ENCODE data around the gene IQCN. TPM values are rescaled to one million over a fixed set of nuclear protein-coding genes. Genes with fewer than 3 reads are reported as not detected.
A peak's percentile ranks its signal among the peaks of the same experiment; 100 is the strongest.

IQCN gene
- total RNA-seq, 2 experiments from 2014 or later: 18.1 to 18.7 TPM

GRCh38 chr19:18280247-18281081 is 6.2 kb upstream of the IQCN start:
- Histone ChIP-seq H3K27me3 (ENCODE audit: control insufficient read depth in 1 of 2, insufficient read depth in 2 of 2, low read length in 2 of 2) (no peaks in the 10 kb centered on the region), H3K4me3 (ENCODE audit: low read length) (peak overlapping the region; percentile 99), H3K9me3 (ENCODE audit: control insufficient read depth in 1 of 2, insufficient read depth in 1 of 2, low read length in 2 of 2) (no peaks in the 10 kb centered on the region), H3K4me1 (ENCODE audit: insufficient read depth, low read length) (peaks cover 73% of the 10 kb centered on the region), H3K27ac (ENCODE audit: low read depth in 1 of 2, low read length in 2 of 2) (peak overlapping the region; percentile 99), H3K36me3 (ENCODE audit: insufficient read depth, low read length) (peaks cover 28% of the 10 kb centered on the region)
- H3K27ac Mint-ChIP-seq: peak overlapping the region; percentile 100
- intact Hi-C loops (cut with DNase I, micrococcal nuclease): loop anchor here in 1 of 2 experiments (1.0 kb wide), 1 partner anchor 10 kb away; no protein-coding TSS in a partner anchor
- DNase-seq (peak; percentile 53 to 92 (median 80)), ATAC-seq (ENCODE audit: poor library complexity) (peak; percentile 15)
- peaks cover 43% of the 10 kb centered on the region for H3K36me3 Mint-ChIP-seq (ENCODE audit: low read depth)
- peaks cover 9% of the 10 kb centered on the region for H3K27me3 Mint-ChIP-seq
- ChIA-PET POLR2A (interaction anchor here (0.8 to 18.2 kb wide), 50 partner anchors 9 to 1956 kb away, joined by 3 to 761 read pairs (median 7); partner anchors contain the start of genes CCDC124, COPE, DDX49 and IL12RB1), CTCF (interaction anchor here (0.6 to 6.6 kb wide), 20 partner anchors 9 to 421 kb away, joined by 3 to 340 read pairs (median 7); partner anchors contain the start of genes LSM4, MPV17L2, PIK3R2 and RPL18A)
- H3K4me1 Mint-ChIP-seq (ENCODE audit: low read depth): peaks cover 54% of the 10 kb centered on the region
- peak overlapping the region; percentile 99 for H3K4me3 Mint-ChIP-seq
- H3K9me3 Mint-ChIP-seq: peaks cover 2% of the 10 kb centered on the region
- TF ChIP-seq, protein P1, sequence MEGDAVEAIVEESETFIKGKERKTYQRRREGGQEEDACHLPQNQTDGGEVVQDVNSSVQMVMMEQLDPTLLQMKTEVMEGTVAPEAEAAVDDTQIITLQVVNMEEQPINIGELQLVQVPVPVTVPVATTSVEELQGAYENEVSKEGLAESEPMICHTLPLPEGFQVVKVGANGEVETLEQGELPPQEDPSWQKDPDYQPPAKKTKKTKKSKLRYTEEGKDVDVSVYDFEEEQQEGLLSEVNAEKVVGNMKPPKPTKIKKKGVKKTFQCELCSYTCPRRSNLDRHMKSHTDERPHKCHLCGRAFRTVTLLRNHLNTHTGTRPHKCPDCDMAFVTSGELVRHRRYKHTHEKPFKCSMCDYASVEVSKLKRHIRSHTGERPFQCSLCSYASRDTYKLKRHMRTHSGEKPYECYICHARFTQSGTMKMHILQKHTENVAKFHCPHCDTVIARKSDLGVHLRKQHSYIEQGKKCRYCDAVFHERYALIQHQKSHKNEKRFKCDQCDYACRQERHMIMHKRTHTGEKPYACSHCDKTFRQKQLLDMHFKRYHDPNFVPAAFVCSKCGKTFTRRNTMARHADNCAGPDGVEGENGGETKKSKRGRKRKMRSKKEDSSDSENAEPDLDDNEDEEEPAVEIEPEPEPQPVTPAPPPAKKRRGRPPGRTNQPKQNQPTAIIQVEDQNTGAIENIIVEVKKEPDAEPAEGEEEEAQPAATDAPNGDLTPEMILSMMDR (IDR thresholded peaks at IDR 0.05): no peak

- peaks cover 73% of the 10 kb centered on the region for H3K4me1 ChIP-seq (ENCODE audit: insufficient read depth, low read length)
- Mint-ChIP-seq H3K36me3 (ENCODE audit: low read depth) (peaks cover 51% of the 10 kb centered on the region), H3K4me3 (peak overlapping the region; percentile 99), H3K9me3 (peaks cover 2% of the 10 kb centered on the region), H3K27ac (peak overlapping the region; percentile 100), H3K4me1 (ENCODE audit: low read depth) (peaks cover 55% of the 10 kb centered on the region), H3K27me3 (peaks cover 9% of the 10 kb centered on the region)
- ChIA-PET POLR2A (interaction anchor here (0.6 to 18.2 kb wide), 40 partner anchors 12 to 1389 kb away, joined by 3 to 761 read pairs (median 6); partner anchors contain the start of genes CCDC124, COPE, DDX49 and HAUS8), CTCF (interaction anchor here (0.6 to 6.6 kb wide), 30 partner anchors 10 to 420 kb away, joined by 3 to 340 read pairs (median 5); partner anchors contain the start of genes LSM4, MPV17L2, RPL18A and SSBP4)
- H3K27ac ChIP-seq (ENCODE audit: low read depth in 1 of 2, low read length in 2 of 2): peak overlapping the region; percentile 98 to 99
- TF ChIP-seq, protein P1 (IDR thresholded peaks at IDR 0.05): peak; percentile 98
- peak overlapping the region; percentile 99 for H3K4me3 ChIP-seq (ENCODE audit: low read length)
- ATAC-seq (ENCODE audit: poor library complexity) (peak; percentile 43), DNase-seq (peak; percentile 86 to 96 (median 90))
- no peaks in the 10 kb centered on the region for H3K27me3 ChIP-seq (ENCODE audit: control insufficient read depth in 1 of 2, insufficient read depth in 2 of 2, low read length in 2 of 2)
- intact Hi-C loops (cut with DNase I, micrococcal nuclease): loop anchor here (1.0 kb wide), 3 partner anchors 25 to 49 kb away; partner anchors contain the start of gene LSM4 (in 2 of the 2)
- peaks cover 35% of the 10 kb centered on the region for H3K36me3 ChIP-seq (ENCODE audit: insufficient read depth, low read length)
- no peaks in the 10 kb centered on the region for H3K9me3 ChIP-seq (ENCODE audit: control insufficient read depth in 1 of 2, insufficient read depth in 1 of 2, low read length in 2 of 2)
These were observed 5.4 kb upstream of the IQCN start for GRCh38 chr19:18279516-18280246.

GRCh38 chr19:18279266-18279515 is 4.9 kb upstream of the IQCN start:
- Histone ChIP-seq H3K36me3 (ENCODE audit: insufficient read depth, low read length) (peaks cover 38% of the 10 kb centered on the region), H3K4me3 (ENCODE audit: low read length) (peak overlapping the region; percentile 99), H3K27ac (ENCODE audit: low read depth in 1 of 2, low read length in 2 of 2) (peak overlapping the region; percentile 98 to 99), H3K4me1 (ENCODE audit: insufficient read depth, low read length) (peaks cover 73% of the 10 kb centered on the region), H3K27me3 (ENCODE audit: control insufficient read depth in 1 of 2, insufficient read depth in 2 of 2, low read length in 2 of 2) (no peaks in the 10 kb centered on the region), H3K9me3 (ENCODE audit: control insufficient read depth in 1 of 2, insufficient read depth in 1 of 2, low read length in 2 of 2) (no peaks in the 10 kb centered on the region)
- ChIA-PET CTCF (interaction anchor here (0.6 to 6.6 kb wide), 26 partner anchors 9 to 419 kb away, joined by 3 to 340 read pairs (median 8); partner anchors contain the start of genes LSM4, MPV17L2, RPL18A and SSBP4), POLR2A (interaction anchor here (0.6 to 18.2 kb wide), 29 partner anchors 13 to 1204 kb away, joined by 3 to 761 read pairs (median 10); partner anchors contain the start of genes COPE, DDX49, HAUS8 and LSM4)
- DNase-seq (no peak), ATAC-seq (ENCODE audit: poor library complexity) (no peak)
- peaks cover 2% of the 10 kb centered on the region for H3K9me3 Mint-ChIP-seq
- peak overlapping the region; percentile 99 for H3K4me3 Mint-ChIP-seq
- peaks cover 55% of the 10 kb centered on the region for H3K4me1 Mint-ChIP-seq (ENCODE audit: low read depth)
- intact Hi-C loops (cut with DNase I, micrococcal nuclease): loop anchor here (1.0 kb wide), 3 partner anchors 25 to 49 kb away; partner anchors contain the start of gene LSM4 (in 2 of the 2)
- peaks cover 56% of the 10 kb centered on the region for H3K36me3 Mint-ChIP-seq (ENCODE audit: low read depth)
- TF ChIP-seq, protein P1 (IDR thresholded peaks at IDR 0.05): no peak
- H3K27me3 Mint-ChIP-seq: peaks cover 9% of the 10 kb centered on the region
- peak overlapping the region; percentile 100 for H3K27ac Mint-ChIP-seq

Measured in CD4-positive, alpha-beta T cell (primary cell).